Mammary epithelial cell (primary cell): ENCODE measurements around the gene PRICKLE2.

Experiments used
- CTCF ChIP-seq, 2 donors: IDR thresholded peaks in 1 of 2; conservative IDR thresholded peaks in 1 of 2; 2 replicates each; pipeline ENCODE4 v1.5.1; 2011 to 2012; ENCODE audit warnings: inconsistent platforms in 2 of 2, low read length in 2 of 2, mild to moderate bottlenecking in 2 of 2, control low read depth in 1 of 2, low read depth in 1 of 2; ENCODE audit not compliant: insufficient read depth in 1 of 2; ENCODE audit errors: extremely low read depth in 1 of 2
- EZH2 ChIP-seq: IDR thresholded peaks from 2 replicates; pipeline ENCODE4 v1.6.1; 2012; ENCODE audit warnings: low read length, inconsistent platforms, borderline replicate concordance

DNA sequence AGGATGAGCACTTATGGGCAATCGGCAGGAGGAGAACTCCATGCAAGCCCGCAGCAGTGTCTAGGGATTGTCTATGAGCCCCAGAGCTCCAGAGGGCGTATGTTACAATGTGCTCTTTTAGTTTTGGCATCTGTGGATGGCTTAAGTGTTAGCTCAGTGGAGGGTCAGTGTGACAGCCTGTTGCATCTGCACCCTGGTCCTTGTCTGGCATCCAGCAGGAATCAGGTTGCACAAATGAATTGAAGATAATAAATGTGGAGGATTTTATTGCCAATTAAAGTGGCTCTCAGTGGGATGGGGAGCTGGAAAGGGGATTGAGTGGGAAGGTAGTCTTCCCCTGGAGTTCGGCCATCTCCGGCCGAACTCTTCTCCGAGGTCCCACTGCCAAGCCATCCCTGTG lies 11.8 kb upstream of the PRICKLE2 start:
- TF ChIP-seq EZH2 (no peak), CTCF (conservative IDR thresholded peaks at IDR 0.05 in 1 of 2, IDR thresholded peaks at IDR 0.05 in 1 of 2; ENCODE audit: extremely low read depth in 1 of 2, insufficient read depth in 1 of 2, low read depth in 1 of 2, low read length in 2 of 2) (no peak)
